A549 (cell line): ENCODE data around the gene SERHL2. TPM values are rescaled to one million over a fixed set of nuclear protein-coding genes. Genes with fewer than 3 reads are reported as not detected.
"Not testable (repeated sequence)": the region's sequence is repeated elsewhere in the genome, so short reads cannot be mapped to it uniquely, and the experiment has no call there.

ENCODE experiments used
- ATAC-seq, 2 experiments: fragments of 200-7000 bp in 1 of 2; fragments of >200 bp in 1 of 2; cut with Nextera tagmentation in 1 of 2; cut with Tn5 transposase in 1 of 2; 3 replicates each; pipeline versions ENCODE4 v1.8.0 to v1.9.1; 2018 to 2020; ENCODE audit warnings: mild to moderate bottlenecking in 1 of 2, moderate library complexity in 1 of 2
- CTCF ChIA-PET: fragments of 300-600 bp; sonication (Branson Sonifier 250); formaldehyde crosslinking; extraction: SDS; loops from one replicate; lab custom pipeline; 2021; ENCODE audit warnings: antibody characterized with exemption, inconsistent platforms; lab: Yijun Ruan, JAX
- POLR2A ChIA-PET: fragments of 350-600 bp; formaldehyde crosslinking; extraction: SDS; loops from one replicate; lab custom pipeline; 2021; ENCODE audit warnings: antibody characterized with exemption, inconsistent platforms; lab: Yijun Ruan, JAX
- DNase-seq, 2 experiments: peaks; one replicate each; pipeline versions ENCODE4 v3.0.0 to v3.0.0-alpha.2; 2011 to 2016; ENCODE audit warnings: low read depth in 1 of 2, low spot score in 1 of 2
- FAIRE-seq: peaks from 2 replicates; lab custom pipeline; 2011; peaks lifted over from hg19 to GRCh38; lab: Jason Lieb, UNC
- H3K27ac ChIP-seq, 2 experiments: fragments of >200 bp; sonication (Bioruptor Twin); formaldehyde crosslinking; 3 replicates each; pipeline ENCODE4 v1.5.1; 2016 to 2017
- H3K4me1 ChIP-seq: fragments of >200 bp; sonication (Bioruptor Twin); formaldehyde crosslinking; 3 replicates; pipeline ENCODE4 v1.6.1; 2016
- H3K4me2 ChIP-seq: fragments of >200 bp; sonication (Bioruptor Twin); formaldehyde crosslinking; 3 replicates; pipeline ENCODE4 v1.6.1; 2016
- H3K4me3 ChIP-seq: fragments of >200 bp; sonication (Bioruptor Twin); formaldehyde crosslinking; 3 replicates; pipeline ENCODE4 v1.5.1; 2016
- H3K9me3 ChIP-seq: fragments of >200 bp; sonication (Bioruptor Twin); formaldehyde crosslinking; 3 replicates; pipeline ENCODE4 v1.6.1; 2016
- ATOH8 ChIP-seq: fragments of 250-450 bp; sonication (Bioruptor Pico); IDR thresholded peaks from 2 replicates; pipeline ENCODE4 v1.5.0; 2020; ENCODE audit warnings: low read depth, mild to moderate bottlenecking, moderate library complexity
- BCL3 ChIP-seq: fragments of >200 bp; sonication (Bioruptor Twin); formaldehyde crosslinking; IDR thresholded peaks from 3 replicates; pipeline ENCODE4 v1.6.1; 2016
- BHLHE40 ChIP-seq: IDR thresholded peaks from 2 replicates; pipeline ENCODE4 v1.6.1; 2012; ENCODE audit warnings: low read depth, low read length, inconsistent platforms
- CBX2 ChIP-seq: fragments of 200-600 bp; sonication (generic); IDR thresholded peaks from 2 replicates; pipeline ENCODE4 v1.6.1; 2016; ENCODE audit warnings: low read depth, mild to moderate bottlenecking, borderline replicate concordance
- CTCF ChIP-seq: fragments of >200 bp; sonication (Bioruptor Twin); formaldehyde crosslinking; IDR thresholded peaks from 3 replicates; pipeline ENCODE4 v1.5.1; 2016
- EP300 ChIP-seq, 2 experiments: fragments of >200 bp; sonication (Bioruptor Twin); formaldehyde crosslinking; IDR thresholded peaks; 2 replicates in 1 of 2; 3 replicates in 1 of 2; pipeline ENCODE4 v1.6.1; 2016 to 2017
- ESRRA ChIP-seq: fragments of 150-350 bp; IDR thresholded peaks from 2 replicates; pipeline ENCODE4 v1.6.1; 2014; ENCODE audit warnings: mild to moderate bottlenecking, low read length, borderline replicate concordance
- GATA3 ChIP-seq: IDR thresholded peaks from 2 replicates; pipeline ENCODE4 v1.6.1; 2012; ENCODE audit warnings: borderline replicate concordance
- KDM1A ChIP-seq: fragments of 200-600 bp; sonication (generic); IDR thresholded peaks from 2 replicates; pipeline ENCODE4 v1.6.1; 2016; ENCODE audit warnings: low read depth, mild to moderate bottlenecking
- MAX ChIP-seq: IDR thresholded peaks from 2 replicates; pipeline ENCODE4 v1.6.1; 2012
- MAZ ChIP-seq: fragments of 150-350 bp; IDR thresholded peaks from 2 replicates; pipeline ENCODE4 v1.6.1; 2014; ENCODE audit warnings: antibody characterized with exemption, low read depth, low read length, borderline replicate concordance
- NPAS2 ChIP-seq: fragments of 250-450 bp; sonication (Bioruptor Pico); IDR thresholded peaks from 2 replicates; pipeline ENCODE4 v1.8.0; 2022; ENCODE audit warnings: mild to moderate bottlenecking, moderate library complexity, borderline replicate concordance
- NR3C1 ChIP-seq: fragments of >200 bp; sonication (Bioruptor Twin); formaldehyde crosslinking; IDR thresholded peaks from 3 replicates; pipeline ENCODE4 v1.6.1; 2017
- POLR2A ChIP-seq: IDR thresholded peaks from 2 replicates; pipeline ENCODE4 v1.6.1; 2012; ENCODE audit warnings: mild to moderate bottlenecking, low read length
- POLR2AphosphoS2 ChIP-seq: conservative IDR thresholded peaks from 2 replicates; pipeline ENCODE4 v1.6.1; 2012; ENCODE audit warnings: low read length, improper control_type of control experiment, inconsistent platforms
- RCOR1 ChIP-seq: fragments of 150-350 bp; IDR thresholded peaks from 2 replicates; pipeline ENCODE4 v1.6.1; 2014; ENCODE audit warnings: antibody characterized with exemption, low read length, low read depth
- RNF2 ChIP-seq: fragments of 200-600 bp; sonication (generic); IDR thresholded peaks from 2 replicates; pipeline ENCODE4 v1.6.1; 2016; ENCODE audit warnings: low read depth, mild to moderate bottlenecking, antibody characterized with exemption, moderate library complexity, borderline replicate concordance
- SMC3 ChIP-seq: fragments of >200 bp; sonication (Bioruptor Twin); formaldehyde crosslinking; IDR thresholded peaks from 3 replicates; pipeline ENCODE4 v1.6.1; 2018; ENCODE audit warnings: inconsistent platforms
- TFCP2L1 ChIP-seq: fragments of 250-450 bp; sonication (Bioruptor Pico); IDR thresholded peaks from 2 replicates; pipeline ENCODE4 v1.5.0; 2021; ENCODE audit warnings: mild to moderate bottlenecking
- USF2 ChIP-seq: fragments of 450-650 bp; IDR thresholded peaks from 2 replicates; pipeline ENCODE4 v1.6.1; 2014; ENCODE audit warnings: antibody characterized with exemption
- ZFP36 ChIP-seq: fragments of 450-650 bp; IDR thresholded peaks from 2 replicates; pipeline ENCODE4 v1.6.1; 2014; ENCODE audit warnings: borderline replicate concordance; ENCODE audit not compliant: partially characterized antibody
- WGBS: methylation state at CpG from one replicate; pipeline ENCODE4 v1.1.6; 2017; ENCODE audit errors: missing lambda C conversion rate; 5-methylcytosine and 5-hydroxymethylcytosine counted together
- polyA plus RNA-seq, 4 experiments: library from polyadenylated mRNA; depleted of rRNA in 3 of 4; stranded (reverse); fragments of >200 nt; fragmentation: RNase III in 1 of 4; extraction: RNeasy Plus Mini Kit Qiagen cat#74134 plus additional on column Dnase treatment in 1 of 4; gene quantifications; 2 replicates in 3 of 4; 3 replicates in 1 of 4; pipeline ENCODE4 v1.2.3, GENCODE V29; 2011 to 2017

The SERHL2 gene
- polyA plus RNA-seq, 2 of the 4 experiments (the other 2 are of a cell fraction) = 0.14 to 0.21 TPM

- Histone ChIP-seq H3K4me1 (0 out of 3 replicates have a peak, but pooled peaks cover 3% of the 10 kb centered on the region), H3K4me2 (no peak overlapping the region), H3K27ac (no peak overlapping the region), H3K4me3 (no peak overlapping the region), H3K9me3 (peaks cover 8% of the 10 kb centered on the region; the same call in 1 of the 3 replicates)
- CTCF ChIA-PET = interaction anchor here (4.8 kb wide), 1 partner anchor 16 kb away, joined by 33 read pairs; no protein-coding TSS in a partner anchor
- ATAC-seq = no peak
- TF ChIP-seq BHLHE40 (no peak), USF2 (no peak), NR3C1 (no peak)
- WGBS = 72% methylated on average over 19 of the region's 19 CpGs
- no peak for FAIRE-seq
- DNase-seq = no peak
- POLR2A ChIA-PET = no interaction called here
These were observed 5.0 kb upstream of the SERHL2 start for GRCh38 chr22:42548597-42549330.

GRCh38 chr22:42549331-42550060 is 4.3 kb upstream of the SERHL2 start:
- CTCF ChIA-PET = interaction anchor here (0.8 to 4.8 kb wide), 7 partner anchors 12 to 458 kb away, joined by 3 to 33 read pairs (median 4); no protein-coding TSS in a partner anchor
- FAIRE-seq (no peak), DNase-seq (no peak), ATAC-seq (no peak)
- Histone ChIP-seq H3K27ac (no peak overlapping the region), H3K4me1 (peaks cover 7% of the 10 kb centered on the region; the same call in 2 of the 3 replicates), H3K9me3 (peaks cover 8% of the 10 kb centered on the region; the same call in 1 of the 3 replicates), H3K4me2 (no peak overlapping the region), H3K4me3 (no peak overlapping the region)
- WGBS = 73% methylated on average over 9 of the region's 11 CpGs
- POLR2A ChIA-PET = no interaction called here
- no peak for TF ChIP-seq KDM1A
- no peak for TF ChIP-seq CBX2
- TF ChIP-seq MAZ = no peak
- TF ChIP-seq EP300 (IDR thresholded peaks at IDR 0.05) = no peak

- H3K4me1 ChIP-seq, H3K4me2 ChIP-seq, DNase-seq, POLR2A ChIA-PET, H3K4me3 ChIP-seq, FAIRE-seq, H3K27ac ChIP-seq, H3K9me3 ChIP-seq, ATAC-seq: not testable (repeated sequence)
- WGBS = 85% methylated on average over 6 of the region's 6 CpGs
- TF ChIP-seq CTCF = 0 out of 3 replicates have a peak, but pooled peaks have one; percentile 9
- CTCF ChIA-PET = interaction anchor here (0.6 to 4.8 kb wide), 5 partner anchors 9 to 35 kb away, joined by 3 to 33 read pairs (median 4); no protein-coding TSS in a partner anchor
These were observed 1.5 kb upstream of the SERHL2 start for GRCh38 chr22:42552294-42552647.

GRCh38 chr22:42560381-42560780 is 6.6 kb downstream of the SERHL2 start:
- POLR2A ChIA-PET = no interaction called here
- no peaks in the 10 kb centered on the region for H3K4me1 ChIP-seq

More at GRCh38 chr22:42560381-42560780, 6.6 kb downstream of the SERHL2 start:
- TF ChIP-seq TFCP2L1 (CRISPR knock-in tag) (no peak), ATOH8 (no peak), BHLHE40 (no peak), EP300 (IDR thresholded peaks at IDR 0.05) (no peak), POLR2AphosphoS2 (no peak), ESRRA (no peak), NR3C1 (no peak), BCL3 (no peak), RNF2 (no peak), ZFP36 (no peak), MAX (no peak), SMC3 (no peak), POLR2A (no peak), GATA3 (no peak), RCOR1 (no peak), NPAS2 (CRISPR knock-in tag) (no peak)
- TF ChIP-seq, all 56 proteins: peak for 0
- Histone ChIP-seq H3K27ac (no peak overlapping the region), H3K4me3 (no peak overlapping the region), H3K9me3 (no peaks in the 10 kb centered on the region), H3K4me2 (no peak overlapping the region)
- 83% methylated on average over 8 of the region's 8 CpGs for WGBS
- DNase-seq (no peak), FAIRE-seq (no peak), ATAC-seq (no peak)
- CTCF ChIA-PET = interaction anchor here (0.5 to 1.4 kb wide), 4 partner anchors 14 to 616 kb away, joined by 3 read pairs; no protein-coding TSS in a partner anchor
